ENCODE data around the gene SMTN. TPM values are rescaled to one million over a fixed set of nuclear protein-coding genes. Genes with fewer than 3 reads are reported as not detected.
A peak's percentile ranks its signal among the peaks of the same experiment; 100 is the strongest.
"Not testable (repeated sequence)": the region's sequence is repeated elsewhere in the genome, so short reads cannot be mapped to it uniquely, and the experiment has no call there.

Gene SMTN
- total and polyA plus RNA-seq, 8 donors: 25.5 to 77.4 (median 40.0) TPM

DNA sequence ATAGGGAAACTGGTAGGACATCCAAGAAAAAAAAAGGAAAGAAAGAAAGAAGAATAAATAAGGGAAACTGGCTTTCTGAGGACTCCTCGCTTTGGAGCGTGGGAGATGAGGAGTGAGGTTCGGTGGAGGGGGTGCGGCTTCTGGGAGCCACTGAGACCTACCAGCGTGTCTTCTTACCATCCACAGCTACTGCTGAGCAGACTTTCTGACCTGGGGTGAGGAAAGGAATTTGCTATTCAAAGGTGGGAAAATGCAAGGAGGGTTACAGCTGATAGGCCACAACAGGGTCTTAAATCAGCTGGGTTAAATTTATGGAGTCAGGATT lies 26.7 kb downstream of the SMTN start:
- H3K27me3 ChIP-seq: no peaks in the 10 kb centered on the region
- WGBS, 2 donors: 1% methylated on average over 5 of the region's 5 CpGs
- H3K27ac ChIP-seq: peak overlapping the region in 3 of 4 donors; percentile 23 to 65 (median 48)
- no peaks in the 10 kb centered on the region for H3K9me3 ChIP-seq
- peak in 1 of 4 donors; percentile 6 for TF ChIP-seq CTCF (IDR thresholded peaks at IDR 0.05)
- ATAC-seq (peak; percentile 1 to 9 (median 2)), DNase-seq (no peak), FAIRE-seq (no peak)
- peak overlapping the region in 2 of 4 donors; percentile 63 to 76 for H3K4me3 ChIP-seq
- intact Hi-C loops (cut with DNase I): loop anchor here in 1 of 3 donors (5.0 kb wide), 1 partner anchor 39 kb away; no protein-coding TSS in a partner anchor
- peaks cover 0 to 7% (median 0%) of the 10 kb centered on the region in 3 donors for H3K4me1 ChIP-seq
- no peaks in the 10 kb centered on the region for H3K36me3 ChIP-seq

GRCh38 chr22:31112547-31113091 lies 31.5 kb downstream of the SMTN start:
- DNase-seq; ATAC-seq; H3K9me3 ChIP-seq; H3K27me3 ChIP-seq; H3K4me3 ChIP-seq; H3K4me1 ChIP-seq; H3K27ac ChIP-seq; FAIRE-seq; intact Hi-C loops (cut with DNase I); H3K36me3 ChIP-seq: not testable (repeated sequence)
- WGBS, 2 donors: 81 to 90% methylated on average over 7 of the region's 7 CpGs

- Histone ChIP-seq H3K4me1 (peaks cover 0 to 6% (median 4%) of the 10 kb centered on the region in 3 donors), H3K9me3 (no peaks in the 10 kb centered on the region), H3K4me3 (no peak overlapping the region), H3K27ac (no peak overlapping the region), H3K36me3 (no peaks in the 10 kb centered on the region), H3K27me3 (no peaks in the 10 kb centered on the region)
- DNase-seq: peak in 1 of 6 donors; percentile 18
- intact Hi-C loops (cut with DNase I): no loop called here
- no peak for FAIRE-seq
- WGBS, 2 donors: 90 to 93% methylated on average over 3 of the region's 3 CpGs
- ATAC-seq: no peak
- no peak for TF ChIP-seq CTCF (IDR thresholded peaks at IDR 0.05)
Observed at GRCh38 chr22:31118046-31118820, 37.1 kb downstream of the SMTN start.

- WGBS, 2 donors: 57 to 60% methylated on average over 6 to 7 of the region's 7 CpGs
- H3K4me1 ChIP-seq: peaks cover 0 to 6% (median 4%) of the 10 kb centered on the region in 3 donors
- FAIRE-seq (no peak), ATAC-seq (peak in 2 of 4 donors; percentile 35 to 55), DNase-seq (peak in 2 of 6 donors; percentile 17 to 45)
- no peak overlapping the region for H3K27ac ChIP-seq
- H3K36me3 ChIP-seq: no peaks in the 10 kb centered on the region
- intact Hi-C loops (cut with DNase I): no loop called here
- no peak overlapping the region for H3K4me3 ChIP-seq
- H3K9me3 ChIP-seq: no peaks in the 10 kb centered on the region
- H3K27me3 ChIP-seq: no peaks in the 10 kb centered on the region
- TF ChIP-seq CTCF (IDR thresholded peaks at IDR 0.05): no peak
Observed at GRCh38 chr22:31119026-31119717, 38.1 kb downstream of the SMTN start.

DNA sequence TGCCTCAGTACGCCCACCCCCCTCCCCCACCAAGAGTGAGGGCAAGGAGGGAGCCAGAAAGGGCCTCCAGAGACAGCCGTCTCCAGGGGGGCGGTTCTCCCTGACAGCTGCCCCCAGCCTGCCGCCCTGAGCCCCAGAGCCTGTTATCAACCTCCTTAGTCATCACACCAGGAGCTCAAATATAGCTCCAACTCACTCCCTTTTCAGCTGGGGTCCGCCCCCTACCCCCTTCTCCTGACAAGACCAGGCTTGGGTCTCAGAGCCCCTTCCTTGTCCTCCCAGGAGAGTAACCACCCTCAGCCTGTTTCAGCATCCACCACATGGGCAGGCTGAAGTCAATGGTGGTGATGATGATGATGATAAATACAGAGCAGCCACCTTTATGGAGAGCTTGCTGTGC lies 39.1 kb downstream of the SMTN start:
- no peak for TF ChIP-seq CTCF (IDR thresholded peaks at IDR 0.05)
- FAIRE-seq (no peak), ATAC-seq (no peak), DNase-seq (no peak)
- 82 to 96% methylated on average over 4 to 5 of the region's 5 CpGs for WGBS, 2 donors
- Histone ChIP-seq H3K9me3 (no peaks in the 10 kb centered on the region), H3K4me1 (peaks cover 0 to 6% (median 4%) of the 10 kb centered on the region in 3 donors), H3K36me3 (no peaks in the 10 kb centered on the region), H3K27me3 (no peaks in the 10 kb centered on the region), H3K27ac (no peak overlapping the region), H3K4me3 (no peak overlapping the region)
- intact Hi-C loops (cut with DNase I): no loop called here

All from pancreas (tissue), 10 donors.